ENCODE measurements around the gene TRIM45.

TRIM45 gene

DNA sequence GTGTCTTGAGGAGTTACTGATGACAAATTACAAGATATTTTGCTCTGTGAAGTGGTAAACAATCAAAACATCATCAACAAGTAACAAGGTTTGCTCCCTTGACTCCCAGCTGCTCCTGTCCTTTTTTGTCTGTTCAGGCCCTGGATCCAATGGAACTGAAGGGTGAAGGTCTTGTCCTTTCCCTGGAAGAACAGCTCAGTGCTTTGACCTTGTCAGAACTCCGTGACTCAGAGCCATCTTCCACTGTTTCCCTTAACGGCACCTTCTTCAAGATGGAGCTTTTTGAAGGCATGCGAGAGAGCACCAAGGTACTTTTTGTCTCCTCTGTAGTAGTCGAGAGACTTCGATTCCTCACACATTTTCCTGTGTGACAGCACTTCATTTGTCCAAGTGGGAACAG is 29.0 kb downstream of the TRIM45 start:
- Histone ChIP-seq H3K36me3 (ENCODE audit: control insufficient read depth in 2 of 2, insufficient read depth in 2 of 2, low read length in 2 of 2) (peaks cover 28 to 45% of the 10 kb centered on the region in 2 donors), H3K4me1 (ENCODE audit: control insufficient read depth in 2 of 2, insufficient read depth in 2 of 2, low read length in 2 of 2) (no peaks in the 10 kb centered on the region), H3K27ac (ENCODE audit: low read depth in 2 of 2, low read length in 2 of 2) (no peak overlapping the region)

DNA sequence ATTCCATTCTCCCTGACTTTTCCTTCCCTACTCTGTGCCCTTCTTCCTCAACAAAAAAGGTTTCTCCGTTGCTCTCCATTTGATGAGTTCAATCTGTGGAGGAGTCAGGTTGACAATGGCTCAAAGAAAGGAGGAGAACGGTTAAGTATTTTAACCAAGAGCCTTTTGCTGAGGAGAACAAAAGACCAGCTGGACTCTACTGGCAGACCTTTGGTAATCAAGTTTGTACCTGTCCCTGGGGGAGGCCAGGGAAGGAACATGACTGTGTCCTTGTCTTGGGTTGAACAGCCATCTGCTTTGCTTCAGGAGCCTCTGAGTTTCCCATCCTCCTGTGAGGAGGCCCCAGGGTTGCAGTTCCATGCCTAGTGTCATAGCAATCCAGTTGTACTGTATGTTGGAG is 31.6 kb downstream of the TRIM45 start:
- Histone ChIP-seq H3K27me3 (ENCODE audit: control insufficient read depth in 2 of 2, insufficient read depth in 2 of 2, low read length in 2 of 2) (no peaks in the 10 kb centered on the region), H3K9ac (ENCODE audit: low read depth in 1 of 2, low read length in 2 of 2) (no peak overlapping the region), H3K36me3 (ENCODE audit: control insufficient read depth in 2 of 2, insufficient read depth in 2 of 2, low read length in 2 of 2) (peaks cover 20 to 40% of the 10 kb centered on the region in 2 donors), H3K27ac (ENCODE audit: low read depth in 2 of 2, low read length in 2 of 2) (no peak overlapping the region), H3K4me1 (ENCODE audit: control insufficient read depth in 2 of 2, insufficient read depth in 2 of 2, low read length in 2 of 2) (no peaks in the 10 kb centered on the region), H3K9me3 (ENCODE audit: control insufficient read depth in 2 of 2, low read length in 2 of 2) (no peaks in the 10 kb centered on the region), H3K4me3 (ENCODE audit: low read length in 2 of 2) (no peak overlapping the region)

More for the DNA sequence above, 29.0 kb downstream of the TRIM45 start:
- H3K9me3 ChIP-seq (ENCODE audit: control insufficient read depth in 2 of 2, low read length in 2 of 2) = no peaks in the 10 kb centered on the region
- no peaks in the 10 kb centered on the region for H3K27me3 ChIP-seq (ENCODE audit: control insufficient read depth in 2 of 2, insufficient read depth in 2 of 2, low read length in 2 of 2)
- H3K9ac ChIP-seq (ENCODE audit: low read depth in 1 of 2, low read length in 2 of 2) = no peak overlapping the region
- no peak overlapping the region for H3K4me3 ChIP-seq (ENCODE audit: low read length in 2 of 2)

DNA sequence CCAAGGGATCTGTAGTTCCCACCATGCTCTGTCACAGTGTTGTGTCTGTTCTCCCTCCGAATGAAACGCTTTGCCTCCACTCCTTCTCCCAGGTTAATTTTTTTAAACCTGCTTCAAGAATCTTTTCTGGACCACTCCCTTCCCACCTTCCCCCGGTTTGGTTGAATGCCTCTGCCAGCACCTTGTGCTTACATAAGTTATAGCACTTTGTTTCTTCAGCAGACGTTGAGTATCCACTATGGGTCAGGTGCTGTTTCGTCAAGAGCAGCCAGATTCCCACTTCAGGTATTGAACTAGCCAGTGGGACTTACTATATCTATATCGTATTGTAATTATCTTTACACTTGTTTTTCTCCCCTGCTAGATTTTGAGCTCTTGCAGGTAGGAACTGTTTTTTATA is 33.9 kb downstream of the TRIM45 start:
- H3K4me1 ChIP-seq (ENCODE audit: control insufficient read depth in 2 of 2, insufficient read depth in 2 of 2, low read length in 2 of 2) = no peaks in the 10 kb centered on the region
- H3K27ac ChIP-seq (ENCODE audit: low read depth in 2 of 2, low read length in 2 of 2) = no peak overlapping the region
- H3K9ac ChIP-seq (ENCODE audit: low read depth in 1 of 2, low read length in 2 of 2) = no peak overlapping the region
- no peaks in the 10 kb centered on the region for H3K27me3 ChIP-seq (ENCODE audit: control insufficient read depth in 2 of 2, insufficient read depth in 2 of 2, low read length in 2 of 2)
- no peaks in the 10 kb centered on the region for H3K9me3 ChIP-seq (ENCODE audit: control insufficient read depth in 2 of 2, low read length in 2 of 2)
- H3K4me3 ChIP-seq (ENCODE audit: low read length in 2 of 2) = no peak overlapping the region
- H3K36me3 ChIP-seq (ENCODE audit: control insufficient read depth in 2 of 2, insufficient read depth in 2 of 2, low read length in 2 of 2) = peaks cover 29 to 37% of the 10 kb centered on the region in 2 donors

DNA sequence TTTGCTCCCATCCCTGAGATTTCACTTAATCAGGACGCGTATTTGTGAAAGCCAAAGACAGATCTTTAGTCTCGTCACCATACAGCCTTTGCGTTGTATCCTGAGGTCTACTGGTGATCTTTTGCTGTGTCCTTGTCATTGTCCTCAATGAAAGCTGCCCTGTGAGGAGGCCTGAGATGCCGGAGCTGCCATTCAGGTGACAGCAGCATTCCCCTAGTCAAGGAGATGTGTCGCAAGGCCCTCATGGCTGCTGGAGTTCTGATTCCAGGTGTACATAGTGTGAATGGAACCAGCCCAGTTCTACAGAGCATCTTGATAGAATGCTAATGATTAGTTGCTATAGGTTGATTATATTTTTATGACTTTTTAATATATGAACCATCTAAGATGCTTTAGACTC is 37.3 kb downstream of the TRIM45 start:
- Histone ChIP-seq H3K9ac (ENCODE audit: low read depth in 1 of 2, low read length in 2 of 2) (no peak overlapping the region), H3K36me3 (ENCODE audit: control insufficient read depth in 2 of 2, insufficient read depth in 2 of 2, low read length in 2 of 2) (peaks cover 32 to 49% of the 10 kb centered on the region in 2 donors), H3K27ac (ENCODE audit: low read depth in 2 of 2, low read length in 2 of 2) (no peak overlapping the region), H3K27me3 (ENCODE audit: control insufficient read depth in 2 of 2, insufficient read depth in 2 of 2, low read length in 2 of 2) (no peaks in the 10 kb centered on the region), H3K4me3 (ENCODE audit: low read length in 2 of 2) (no peak overlapping the region), H3K4me1 (ENCODE audit: control insufficient read depth in 2 of 2, insufficient read depth in 2 of 2, low read length in 2 of 2) (no peaks in the 10 kb centered on the region), H3K9me3 (ENCODE audit: control insufficient read depth in 2 of 2, low read length in 2 of 2) (no peaks in the 10 kb centered on the region)

DNA sequence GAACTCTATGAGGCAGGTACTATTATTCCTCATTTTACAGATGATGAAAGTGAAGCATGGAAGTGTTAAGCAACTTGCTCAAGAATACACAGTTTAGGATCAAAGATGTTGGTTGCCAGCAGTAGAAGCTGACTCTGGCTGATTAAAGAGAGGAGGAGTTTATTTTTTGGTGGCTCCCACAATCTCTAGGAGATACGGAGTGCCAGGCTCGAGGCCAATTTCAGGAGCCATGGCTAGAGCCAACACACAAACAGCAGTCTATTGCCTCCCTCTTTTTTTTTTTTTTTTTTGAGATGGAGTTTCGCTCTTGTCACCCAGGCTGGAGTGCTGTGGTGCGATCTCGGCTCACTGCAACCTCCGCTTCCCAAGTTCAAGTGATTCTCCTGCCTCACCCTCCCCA is 41.8 kb downstream of the TRIM45 start:
- Histone ChIP-seq H3K4me1 (ENCODE audit: control insufficient read depth in 2 of 2, insufficient read depth in 2 of 2, low read length in 2 of 2) (no peaks in the 10 kb centered on the region), H3K9ac (ENCODE audit: low read depth in 1 of 2, low read length in 2 of 2) (no peak overlapping the region), H3K4me3 (ENCODE audit: low read length in 2 of 2) (no peak overlapping the region), H3K27ac (ENCODE audit: low read depth in 2 of 2, low read length in 2 of 2) (no peak overlapping the region), H3K36me3 (ENCODE audit: control insufficient read depth in 2 of 2, insufficient read depth in 2 of 2, low read length in 2 of 2) (peaks cover 63 to 68% of the 10 kb centered on the region in 2 donors), H3K27me3 (ENCODE audit: control insufficient read depth in 2 of 2, insufficient read depth in 2 of 2, low read length in 2 of 2) (no peaks in the 10 kb centered on the region), H3K9me3 (ENCODE audit: control insufficient read depth in 2 of 2, low read length in 2 of 2) (no peaks in the 10 kb centered on the region)

DNA sequence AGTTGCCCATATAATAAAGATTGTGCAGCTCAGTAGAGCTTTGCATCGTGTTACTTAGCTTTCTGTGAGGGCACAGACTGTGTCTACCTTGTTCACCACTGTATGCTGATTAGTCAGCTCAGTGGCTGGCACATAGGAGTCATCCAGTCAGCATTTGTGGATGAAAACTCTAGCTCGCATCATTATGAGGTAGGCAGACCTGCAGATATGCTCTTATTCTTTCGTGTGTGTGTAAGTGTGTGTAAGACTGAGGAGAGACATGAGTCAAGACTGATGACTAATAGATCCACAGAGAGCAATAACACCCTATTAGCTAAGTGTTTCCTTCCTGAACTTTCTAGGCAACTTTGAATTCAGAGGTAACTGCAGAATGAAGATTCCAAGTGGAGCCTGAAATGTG is 44.3 kb downstream of the TRIM45 start:
- no peak overlapping the region for H3K27ac ChIP-seq (ENCODE audit: low read depth in 2 of 2, low read length in 2 of 2)
- H3K9me3 ChIP-seq (ENCODE audit: control insufficient read depth in 2 of 2, low read length in 2 of 2) = no peaks in the 10 kb centered on the region
- H3K4me1 ChIP-seq (ENCODE audit: control insufficient read depth in 2 of 2, insufficient read depth in 2 of 2, low read length in 2 of 2) = no peaks in the 10 kb centered on the region
- H3K4me3 ChIP-seq (ENCODE audit: low read length in 2 of 2) = no peak overlapping the region
- peaks cover 55 to 59% of the 10 kb centered on the region in 2 donors for H3K36me3 ChIP-seq (ENCODE audit: control insufficient read depth in 2 of 2, insufficient read depth in 2 of 2, low read length in 2 of 2)
- H3K27me3 ChIP-seq (ENCODE audit: control insufficient read depth in 2 of 2, insufficient read depth in 2 of 2, low read length in 2 of 2) = no peaks in the 10 kb centered on the region
- H3K9ac ChIP-seq (ENCODE audit: low read depth in 1 of 2, low read length in 2 of 2) = no peak overlapping the region

DNA sequence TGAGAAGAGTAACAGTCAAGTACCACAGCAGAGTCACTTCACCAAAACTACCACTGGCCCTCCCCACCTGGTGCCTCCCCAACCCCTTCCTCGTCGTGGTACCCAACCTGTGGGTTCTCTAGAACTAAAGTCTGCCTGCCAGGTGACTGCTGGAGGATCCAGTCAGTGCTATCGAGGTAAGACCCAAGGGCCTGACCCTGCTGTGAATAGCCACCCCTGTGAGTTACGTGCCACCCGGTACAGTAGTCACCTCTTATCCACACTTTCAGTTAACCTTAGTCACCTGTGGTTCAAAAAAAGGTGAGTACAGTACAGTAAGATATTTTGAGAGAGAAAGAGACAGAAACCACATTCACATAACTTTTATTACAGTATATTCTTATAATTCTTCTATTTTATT is 44.9 kb downstream of the TRIM45 start:
- no peaks in the 10 kb centered on the region for H3K9me3 ChIP-seq (ENCODE audit: control insufficient read depth in 2 of 2, low read length in 2 of 2)
- H3K27me3 ChIP-seq (ENCODE audit: control insufficient read depth in 2 of 2, insufficient read depth in 2 of 2, low read length in 2 of 2) = no peaks in the 10 kb centered on the region
- H3K4me3 ChIP-seq (ENCODE audit: low read length in 2 of 2) = no peak overlapping the region
- H3K9ac ChIP-seq (ENCODE audit: low read depth in 1 of 2, low read length in 2 of 2) = no peak overlapping the region
- no peak overlapping the region for H3K27ac ChIP-seq (ENCODE audit: low read depth in 2 of 2, low read length in 2 of 2)
- peaks cover 49 to 54% of the 10 kb centered on the region in 2 donors for H3K36me3 ChIP-seq (ENCODE audit: control insufficient read depth in 2 of 2, insufficient read depth in 2 of 2, low read length in 2 of 2)
- H3K4me1 ChIP-seq (ENCODE audit: control insufficient read depth in 2 of 2, insufficient read depth in 2 of 2, low read length in 2 of 2) = no peaks in the 10 kb centered on the region

DNA sequence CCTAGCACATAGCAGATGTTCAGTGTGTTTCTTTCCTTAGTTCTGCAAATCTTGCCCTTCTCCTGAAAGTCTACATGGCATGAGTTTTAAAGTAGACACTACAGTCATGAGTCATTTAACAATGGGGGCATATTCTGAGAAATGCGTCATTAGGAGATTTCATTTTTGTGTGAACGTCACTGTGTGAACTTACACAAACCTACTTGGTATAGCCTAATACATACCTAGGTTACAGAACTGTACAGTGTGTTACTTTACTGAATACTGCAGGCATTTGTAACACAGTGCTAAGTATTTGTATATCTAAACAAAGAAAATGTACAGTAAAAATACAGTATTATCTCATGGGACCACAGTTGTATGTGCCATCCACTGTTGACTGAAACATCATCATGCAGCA is 51.4 kb downstream of the TRIM45 start:
- Histone ChIP-seq H3K9me3 (ENCODE audit: control insufficient read depth in 2 of 2, low read length in 2 of 2) (no peaks in the 10 kb centered on the region), H3K4me1 (ENCODE audit: control insufficient read depth in 2 of 2, insufficient read depth in 2 of 2, low read length in 2 of 2) (peaks cover 0 to 2% of the 10 kb centered on the region in 2 donors), H3K36me3 (ENCODE audit: control insufficient read depth in 2 of 2, insufficient read depth in 2 of 2, low read length in 2 of 2) (peaks cover 8 to 10% of the 10 kb centered on the region in 2 donors), H3K4me3 (ENCODE audit: low read length in 2 of 2) (no peak overlapping the region), H3K27ac (ENCODE audit: low read depth in 2 of 2, low read length in 2 of 2) (no peak overlapping the region), H3K27me3 (ENCODE audit: control insufficient read depth in 2 of 2, insufficient read depth in 2 of 2, low read length in 2 of 2) (no peaks in the 10 kb centered on the region), H3K9ac (ENCODE audit: low read depth in 1 of 2, low read length in 2 of 2) (no peak overlapping the region)

DNA sequence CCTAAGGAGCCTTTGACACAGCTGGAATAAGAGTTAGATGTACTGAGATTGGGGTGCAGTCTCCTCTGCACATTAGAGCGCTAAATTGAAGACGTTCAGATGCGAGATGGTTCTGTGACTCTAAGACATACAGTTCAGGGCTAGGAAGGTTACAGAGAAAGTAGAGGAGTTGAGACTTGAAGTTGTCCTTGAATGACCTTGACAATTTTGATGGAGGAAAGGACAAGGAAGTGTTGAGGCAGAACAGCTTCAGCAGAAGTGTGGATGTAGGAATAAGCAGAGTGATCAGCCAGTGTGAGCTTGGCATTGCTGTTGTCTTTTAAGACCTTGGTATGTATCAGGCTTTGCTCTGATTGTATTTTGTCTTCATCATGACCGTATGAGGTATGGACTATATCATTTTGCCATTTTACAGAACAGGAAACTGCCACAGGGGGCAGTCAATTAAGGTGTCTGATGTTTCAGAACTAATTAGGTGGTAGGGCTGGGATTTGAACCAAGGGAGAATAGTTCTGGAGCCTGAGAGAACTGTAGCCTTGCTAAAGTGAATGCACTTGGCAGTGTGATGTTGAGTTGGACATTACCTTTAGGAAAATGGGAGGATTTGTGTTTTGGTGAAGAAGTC is 52.2 kb downstream of the TRIM45 start:
- Histone ChIP-seq H3K36me3 (ENCODE audit: control insufficient read depth in 2 of 2, insufficient read depth in 2 of 2, low read length in 2 of 2) (peaks cover 4 to 5% of the 10 kb centered on the region in 2 donors), H3K27ac (ENCODE audit: low read depth in 2 of 2, low read length in 2 of 2) (no peak overlapping the region), H3K9me3 (ENCODE audit: control insufficient read depth in 2 of 2, low read length in 2 of 2) (no peaks in the 10 kb centered on the region), H3K9ac (ENCODE audit: low read depth in 1 of 2, low read length in 2 of 2) (no peak overlapping the region), H3K4me1 (ENCODE audit: control insufficient read depth in 2 of 2, insufficient read depth in 2 of 2, low read length in 2 of 2) (peaks cover 0 to 2% of the 10 kb centered on the region in 2 donors), H3K27me3 (ENCODE audit: control insufficient read depth in 2 of 2, insufficient read depth in 2 of 2, low read length in 2 of 2) (no peaks in the 10 kb centered on the region), H3K4me3 (ENCODE audit: low read length in 2 of 2) (no peak overlapping the region)

DNA sequence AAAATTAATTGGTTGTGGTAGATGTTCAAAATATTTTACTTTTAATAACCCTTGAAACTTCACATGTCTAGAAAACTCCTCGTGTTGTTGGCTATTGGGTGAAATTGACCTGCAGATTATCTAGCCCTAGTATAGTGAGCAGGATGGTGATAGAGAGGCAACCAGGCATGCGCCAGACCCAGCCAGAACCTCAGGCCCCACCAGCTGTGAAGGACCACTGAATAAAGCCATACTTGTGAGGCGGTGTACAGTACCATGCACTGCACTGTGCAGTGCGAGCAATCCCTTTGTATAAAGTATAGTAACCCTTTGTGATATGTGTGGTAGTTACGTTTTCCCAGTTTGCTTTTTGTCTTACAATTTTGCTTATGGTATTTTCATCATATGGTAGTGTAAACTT is 53.0 kb downstream of the TRIM45 start:
- no peaks in the 10 kb centered on the region for H3K9me3 ChIP-seq (ENCODE audit: control insufficient read depth in 2 of 2, low read length in 2 of 2)
- no peak overlapping the region for H3K9ac ChIP-seq (ENCODE audit: low read depth in 1 of 2, low read length in 2 of 2)
- H3K4me3 ChIP-seq (ENCODE audit: low read length in 2 of 2) = no peak overlapping the region
- no peak overlapping the region for H3K27ac ChIP-seq (ENCODE audit: low read depth in 2 of 2, low read length in 2 of 2)
- H3K4me1 ChIP-seq (ENCODE audit: control insufficient read depth in 2 of 2, insufficient read depth in 2 of 2, low read length in 2 of 2) = peaks cover 0 to 2% of the 10 kb centered on the region in 2 donors
- no peaks in the 10 kb centered on the region for H3K27me3 ChIP-seq (ENCODE audit: control insufficient read depth in 2 of 2, insufficient read depth in 2 of 2, low read length in 2 of 2)
- peaks cover 0 to 3% of the 10 kb centered on the region in 2 donors for H3K36me3 ChIP-seq (ENCODE audit: control insufficient read depth in 2 of 2, insufficient read depth in 2 of 2, low read length in 2 of 2)
